Erythroblast (primary cell): ENCODE data around the gene PIK3R6.

Experiments used
- GATA1 ChIP-seq: IDR thresholded peaks from 2 replicates; pipeline ENCODE4 v1.6.1; 2011; ENCODE audit warnings: low read depth, mild to moderate bottlenecking, control low read depth, low read length, moderate library complexity
- POLR2A ChIP-seq: IDR thresholded peaks from 2 replicates; pipeline ENCODE4 v1.6.1; 2011; ENCODE audit warnings: mild to moderate bottlenecking, low read length

DNA sequence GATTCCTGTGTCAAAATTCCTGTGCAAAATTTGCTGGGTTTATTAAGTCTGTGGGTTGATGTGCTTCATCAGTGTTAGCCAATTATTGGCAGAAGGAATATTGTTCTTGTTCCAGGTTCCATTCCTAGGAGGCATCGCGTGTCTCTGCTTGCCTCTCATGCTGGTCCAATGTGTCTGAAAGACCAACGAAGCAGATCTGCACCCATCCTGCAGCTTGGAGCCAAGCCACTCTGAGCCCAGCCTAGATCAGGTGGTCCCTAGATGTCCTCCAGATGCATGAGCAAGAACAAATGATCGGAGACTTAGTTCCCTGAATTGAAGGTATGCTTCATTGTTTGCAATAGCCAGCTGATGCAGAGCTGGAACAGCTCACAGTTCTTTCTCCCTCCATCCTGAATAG is 10.5 kb upstream of the PIK3R6 start:
- TF ChIP-seq POLR2A (no peak), GATA1 (no peak)
